GM12874 (cell line): Measurements from ENCODE around the gene ARHGAP10.

Source experiments
- CTCF ChIP-seq: IDR thresholded peaks from 2 replicates; pipeline ENCODE4 v1.5.1; 2011; ENCODE audit warnings: low read depth, mild to moderate bottlenecking, control low read depth, low read length, moderate library complexity; ENCODE audit not compliant: insufficient read depth

ARHGAP10 gene

GRCh38 chr4:148023512-148024181, 291.8 kb downstream of the ARHGAP10 start:
- TF ChIP-seq CTCF: no peak

- no peak for TF ChIP-seq CTCF
These were observed 294.1 kb downstream of the ARHGAP10 start for GRCh38 chr4:148025981-148026380.

- TF ChIP-seq CTCF: no peak
These were observed 295.3 kb downstream of the ARHGAP10 start for GRCh38 chr4:148027201-148027600.

DNA sequence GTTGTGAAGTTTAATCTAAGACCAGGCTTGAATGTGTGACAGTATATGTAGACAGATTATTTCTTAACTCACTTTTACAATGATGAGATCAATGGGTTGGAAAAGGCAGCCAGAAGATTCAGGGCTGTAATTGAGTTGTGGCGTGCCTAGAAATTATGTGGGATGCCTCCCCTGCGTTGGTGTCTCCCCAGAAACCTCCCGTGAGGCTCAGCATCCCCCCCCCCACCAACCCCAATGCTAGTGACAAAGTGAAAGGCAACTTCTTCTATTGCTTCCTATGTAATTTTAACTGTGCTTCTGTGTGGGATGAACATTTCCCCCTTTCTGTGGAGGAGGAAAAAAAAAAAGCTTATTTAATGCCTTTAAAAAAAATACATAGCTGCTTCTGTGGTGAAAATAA, 297.9 kb downstream of the ARHGAP10 start:
- TF ChIP-seq CTCF: no peak

DNA sequence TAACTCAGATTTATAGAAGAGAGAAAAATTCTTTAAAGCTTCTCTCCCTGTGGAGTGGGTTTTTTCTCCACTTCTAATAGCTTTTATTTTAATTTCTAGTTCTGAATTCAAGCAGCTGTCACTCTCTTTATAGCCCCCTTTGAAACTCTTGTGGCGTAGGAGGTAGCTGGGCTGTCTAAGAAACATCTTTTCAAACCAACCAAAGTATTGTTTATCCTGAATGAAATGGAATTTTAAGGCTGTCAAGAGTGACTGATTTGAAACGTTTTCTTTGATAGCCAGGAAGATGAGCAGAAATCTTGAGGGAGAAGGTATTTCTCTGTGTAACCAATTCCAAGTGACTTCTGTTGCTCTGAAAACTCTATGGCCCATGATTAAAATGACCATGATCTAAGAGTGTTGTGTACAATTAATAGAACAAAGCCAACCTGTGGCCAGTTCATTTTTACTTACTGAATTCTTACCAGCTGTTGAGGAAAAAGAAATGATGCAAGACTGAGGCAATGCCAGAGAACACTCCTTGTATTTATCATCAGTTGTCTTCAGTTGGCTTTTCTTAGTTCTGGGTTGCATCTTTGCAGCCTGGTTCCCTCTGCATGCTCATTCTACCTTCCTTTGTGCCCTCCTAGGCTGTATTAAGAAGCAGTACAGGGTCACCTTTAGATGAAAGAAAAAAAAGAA, 298.4 kb downstream of the ARHGAP10 start:
- TF ChIP-seq CTCF: no peak

DNA sequence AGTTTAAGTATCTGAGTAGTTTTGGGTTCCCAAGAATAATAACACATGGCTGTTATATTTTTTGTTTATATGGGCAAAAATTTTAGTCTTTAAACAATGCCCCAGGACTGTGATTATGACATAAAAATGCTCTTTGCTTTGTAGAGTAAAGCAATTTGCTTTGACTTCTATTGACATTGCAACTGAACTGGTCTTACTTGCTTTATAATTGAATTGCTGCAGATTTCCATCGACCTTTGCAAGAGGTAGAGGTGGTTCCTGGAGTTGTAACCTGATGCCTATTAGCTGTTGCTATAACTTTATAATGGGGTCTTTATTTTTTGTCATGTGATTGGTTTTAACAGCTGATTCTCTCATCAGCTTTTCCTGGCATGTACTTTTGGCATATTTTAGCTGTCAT, 302.9 kb downstream of the ARHGAP10 start:
- TF ChIP-seq CTCF: no peak

- no peak for TF ChIP-seq CTCF
These were observed 309.9 kb downstream of the ARHGAP10 start for GRCh38 chr4:148041606-148042329.
